A549 (cell line): ENCODE measurements around the gene MSANTD7. TPM values are rescaled to one million over a fixed set of nuclear protein-coding genes. Genes with fewer than 3 reads are reported as not detected.

ENCODE experiments used
- ATAC-seq, 2 experiments: fragments of 200-7000 bp in 1 of 2; fragments of >200 bp in 1 of 2; cut with Nextera tagmentation in 1 of 2; cut with Tn5 transposase in 1 of 2; 3 replicates each; pipeline versions ENCODE4 v1.8.0 to v1.9.1; 2018 to 2020; ENCODE audit warnings: mild to moderate bottlenecking in 1 of 2, moderate library complexity in 1 of 2
- CTCF ChIA-PET: fragments of 300-600 bp; sonication (Branson Sonifier 250); formaldehyde crosslinking; extraction: SDS; loops from one replicate; lab custom pipeline; 2021; ENCODE audit warnings: antibody characterized with exemption, inconsistent platforms; lab: Yijun Ruan, JAX
- POLR2A ChIA-PET: fragments of 350-600 bp; formaldehyde crosslinking; extraction: SDS; loops from one replicate; lab custom pipeline; 2021; ENCODE audit warnings: antibody characterized with exemption, inconsistent platforms; lab: Yijun Ruan, JAX
- DNase-seq, 2 experiments: peaks; one replicate each; pipeline versions ENCODE4 v3.0.0 to v3.0.0-alpha.2; 2011 to 2016; ENCODE audit warnings: low read depth in 1 of 2, low spot score in 1 of 2
- FAIRE-seq: peaks from 2 replicates; lab custom pipeline; 2011; peaks lifted over from hg19 to GRCh38; lab: Jason Lieb, UNC
- H3K27ac ChIP-seq, 2 experiments: fragments of >200 bp; sonication (Bioruptor Twin); formaldehyde crosslinking; 3 replicates each; pipeline ENCODE4 v1.5.1; 2016 to 2017
- H3K4me1 ChIP-seq: fragments of >200 bp; sonication (Bioruptor Twin); formaldehyde crosslinking; 3 replicates; pipeline ENCODE4 v1.6.1; 2016
- H3K4me2 ChIP-seq: fragments of >200 bp; sonication (Bioruptor Twin); formaldehyde crosslinking; 3 replicates; pipeline ENCODE4 v1.6.1; 2016
- H3K4me3 ChIP-seq: fragments of >200 bp; sonication (Bioruptor Twin); formaldehyde crosslinking; 3 replicates; pipeline ENCODE4 v1.5.1; 2016
- H3K9me3 ChIP-seq: fragments of >200 bp; sonication (Bioruptor Twin); formaldehyde crosslinking; 3 replicates; pipeline ENCODE4 v1.6.1; 2016
- CEBPB ChIP-seq, 2 experiments: fragments of >200 bp in 1 of 2; sonication (Bioruptor Twin) in 1 of 2; formaldehyde crosslinking in 1 of 2; IDR thresholded peaks; 2 replicates each; pipeline ENCODE4 v1.6.1; 2012 to 2016
- CHD2 ChIP-seq: fragments of 150-350 bp; IDR thresholded peaks from 2 replicates; pipeline ENCODE4 v1.6.1; 2014; ENCODE audit warnings: low read length; ENCODE audit not compliant: partially characterized antibody
- CTCF ChIP-seq: fragments of >200 bp; sonication (Bioruptor Twin); formaldehyde crosslinking; IDR thresholded peaks from 3 replicates; pipeline ENCODE4 v1.5.1; 2016
- FOSL2 ChIP-seq, 2 experiments: fragments of 450-650 bp in 1 of 2; fragments of >200 bp in 1 of 2; sonication (Bioruptor Twin) in 1 of 2; formaldehyde crosslinking; IDR thresholded peaks; 2 replicates each; pipeline versions ENCODE4 v1.5.0 to v1.6.1; 2016 to 2020; ENCODE audit warnings: mild to moderate bottlenecking in 1 of 2, moderate library complexity in 1 of 2
- FOXS1 ChIP-seq: fragments of 250-450 bp; sonication (Bioruptor Pico); IDR thresholded peaks from 2 replicates; pipeline ENCODE4 v1.5.0; 2020; ENCODE audit warnings: mild to moderate bottlenecking, moderate library complexity
- HDAC2 ChIP-seq: fragments of 200-600 bp; sonication (generic); IDR thresholded peaks from 2 replicates; pipeline ENCODE4 v1.6.1; 2016
- HES2 ChIP-seq: fragments of >200 bp; sonication (Bioruptor Twin); formaldehyde crosslinking; IDR thresholded peaks from 2 replicates; pipeline ENCODE4 v1.6.1; 2016
- HOXA7 ChIP-seq: fragments of 250-450 bp; sonication (Bioruptor Pico); IDR thresholded peaks from 2 replicates; pipeline ENCODE4 v1.5.0; 2020; ENCODE audit warnings: mild to moderate bottlenecking, moderate library complexity
- HOXB13 ChIP-seq: fragments of 250-450 bp; sonication (Bioruptor Pico); IDR thresholded peaks from 2 replicates; pipeline ENCODE4 v1.5.0; 2020; ENCODE audit warnings: low read depth, mild to moderate bottlenecking, moderate library complexity
- KDM1A ChIP-seq: fragments of 200-600 bp; sonication (generic); IDR thresholded peaks from 2 replicates; pipeline ENCODE4 v1.6.1; 2016; ENCODE audit warnings: low read depth, mild to moderate bottlenecking
- MAZ ChIP-seq: fragments of 150-350 bp; IDR thresholded peaks from 2 replicates; pipeline ENCODE4 v1.6.1; 2014; ENCODE audit warnings: antibody characterized with exemption, low read depth, low read length, borderline replicate concordance
- MYC ChIP-seq: IDR thresholded peaks from 2 replicates; pipeline ENCODE4 v1.6.1; 2012; ENCODE audit warnings: mild to moderate bottlenecking, inconsistent platforms, low read length, improper control_type of control experiment, borderline replicate concordance
- NFE2L2 ChIP-seq: fragments of 150-350 bp; conservative IDR thresholded peaks from 2 replicates; pipeline ENCODE4 v1.6.1; 2014; ENCODE audit warnings: low read length
- PBX3 ChIP-seq: IDR thresholded peaks from 2 replicates; pipeline ENCODE4 v1.6.1; 2012
- PHF8 ChIP-seq: fragments of 200-600 bp; sonication (generic); IDR thresholded peaks from 2 replicates; pipeline ENCODE4 v1.6.1; 2016; ENCODE audit warnings: low read depth, mild to moderate bottlenecking, antibody characterized with exemption, moderate library complexity, borderline replicate concordance
- RARB ChIP-seq: fragments of 250-450 bp; sonication (Bioruptor Pico); IDR thresholded peaks from 2 replicates; pipeline ENCODE4 v1.8.0; 2021; ENCODE audit warnings: mild to moderate bottlenecking, moderate library complexity
- RCOR1 ChIP-seq: fragments of 150-350 bp; IDR thresholded peaks from 2 replicates; pipeline ENCODE4 v1.6.1; 2014; ENCODE audit warnings: antibody characterized with exemption, low read length, low read depth
- RNF2 ChIP-seq: fragments of 200-600 bp; sonication (generic); IDR thresholded peaks from 2 replicates; pipeline ENCODE4 v1.6.1; 2016; ENCODE audit warnings: low read depth, mild to moderate bottlenecking, antibody characterized with exemption, moderate library complexity, borderline replicate concordance
- TP53 ChIP-seq: fragments of 250-450 bp; sonication (Bioruptor Pico); IDR thresholded peaks from 2 replicates; pipeline ENCODE4 v1.5.0; 2021; ENCODE audit warnings: mild to moderate bottlenecking, moderate library complexity
- ZFP36 ChIP-seq: fragments of 450-650 bp; IDR thresholded peaks from 2 replicates; pipeline ENCODE4 v1.6.1; 2014; ENCODE audit warnings: borderline replicate concordance; ENCODE audit not compliant: partially characterized antibody
- ZSCAN20 ChIP-seq: fragments of 250-450 bp; sonication (Bioruptor Pico); IDR thresholded peaks from 2 replicates; pipeline ENCODE4 v1.8.0; 2022; ENCODE audit warnings: mild to moderate bottlenecking, moderate library complexity
- WGBS: methylation state at CpG from one replicate; pipeline ENCODE4 v1.1.6; 2017; ENCODE audit errors: missing lambda C conversion rate; 5-methylcytosine and 5-hydroxymethylcytosine counted together
- polyA plus RNA-seq, 4 experiments: library from polyadenylated mRNA; depleted of rRNA in 3 of 4; stranded (reverse); fragments of >200 nt; fragmentation: RNase III in 1 of 4; extraction: RNeasy Plus Mini Kit Qiagen cat#74134 plus additional on column Dnase treatment in 1 of 4; gene quantifications; 2 replicates in 3 of 4; 3 replicates in 1 of 4; pipeline ENCODE4 v1.2.3, GENCODE V29; 2011 to 2017

MSANTD7 gene
- polyA plus RNA-seq, 2 of the 4 experiments (the other 2 are of a cell fraction), result 10.9 TPM

GRCh38 chr10:14852236-14852635 is 14.1 kb downstream of the MSANTD7 start:
- Histone ChIP-seq H3K4me1 (no peaks in the 10 kb centered on the region), H3K4me2 (no peak overlapping the region)
- 93% methylated on average over 3 of the region's 3 CpGs for WGBS
- FAIRE-seq, result no peak
- TF ChIP-seq ZSCAN20 (CRISPR knock-in tag), result no peak
- TF ChIP-seq RNF2, result no peak
- TF ChIP-seq KDM1A, result no peak
- TF ChIP-seq PBX3, result no peak
- no peak for TF ChIP-seq RCOR1
- TF ChIP-seq CTCF, result no peak
- no peak for TF ChIP-seq RARB (CRISPR knock-in tag)
- TF ChIP-seq TP53 (CRISPR knock-in tag), result no peak
- no peak for TF ChIP-seq HOXB13 (CRISPR knock-in tag)
- TF ChIP-seq CHD2, result no peak
- no peak for TF ChIP-seq FOXS1 (CRISPR knock-in tag)
- no peak for TF ChIP-seq NFE2L2
- no peak for TF ChIP-seq ZFP36
- no peak for TF ChIP-seq PHF8
- TF ChIP-seq, all 56 proteins: peak for 0
- CTCF ChIA-PET, result interaction anchor here (1.0 to 1.9 kb wide), 2 partner anchors 10 to 315 kb away, joined by 3 to 5 read pairs; no protein-coding TSS in a partner anchor
- no peaks in the 10 kb centered on the region for H3K9me3 ChIP-seq
- no peak overlapping the region for H3K4me3 ChIP-seq
- ATAC-seq (no peak), DNase-seq (no peak)
- POLR2A ChIA-PET, result no interaction called here
- no peak overlapping the region for H3K27ac ChIP-seq

- ChIA-PET CTCF (no interaction called here), POLR2A (no interaction called here)
- Histone ChIP-seq H3K4me2 (no peak overlapping the region), H3K4me3 (no peak overlapping the region), H3K27ac (no peak overlapping the region)
- TF ChIP-seq HDAC2, result no peak
- TF ChIP-seq FOSL2 (IDR thresholded peaks at IDR 0.05), result no peak
- no peak for TF ChIP-seq FOSL2 (CRISPR knock-in tag; IDR thresholded peaks at IDR 0.05)
- TF ChIP-seq CEBPB (IDR thresholded peaks at IDR 0.05), result no peak
- TF ChIP-seq RCOR1, result no peak
- no peak for TF ChIP-seq HES2
- no peak for TF ChIP-seq MYC
- TF ChIP-seq, all 56 proteins: peak for 0
- 91% methylated on average over 1 of the region's 1 CpG for WGBS
- ATAC-seq (no peak), DNase-seq (no peak), FAIRE-seq (peak; percentile 43)
- Histone ChIP-seq H3K9me3 (no peaks in the 10 kb centered on the region), H3K4me1 (0 out of 3 replicates have a peak, but pooled peaks cover 4% of the 10 kb centered on the region)
Observed at GRCh38 chr10:14855453-14855852, 17.3 kb downstream of the MSANTD7 start.

GRCh38 chr10:14858338-14858960 is 20.3 kb downstream of the MSANTD7 start:
- Histone ChIP-seq H3K4me1 (peaks cover 10% of the 10 kb centered on the region; the same call in 2 of the 3 replicates), H3K4me2 (no peak overlapping the region), H3K4me3 (no peak overlapping the region), H3K9me3 (no peaks in the 10 kb centered on the region), H3K27ac (no peak overlapping the region)
- TF ChIP-seq HOXA7 (CRISPR knock-in tag) (no peak), MAZ (no peak)
- no peak for FAIRE-seq
- ChIA-PET POLR2A (no interaction called here), CTCF (interaction anchor here (0.8 to 1.6 kb wide), 3 partner anchors 12 to 17 kb away, joined by 3 to 4 read pairs (median 3); no protein-coding TSS in a partner anchor)
- WGBS, result 88% methylated on average over 6 of the region's 6 CpGs
- DNase-seq, result no peak
- ATAC-seq, result no peak
